ENCODE measurements around the gene ANXA4.

GRCh38 chr2:69835666-69836065 lies 93.7 kb downstream of the ANXA4 start:
- TF ChIP-seq TCF12 (IDR thresholded peaks at IDR 0.05; ENCODE audit: low read depth) (no peak), YY1 (IDR thresholded peaks at IDR 0.05; ENCODE audit: low read depth) (no peak), EGR1 (IDR thresholded peaks at IDR 0.05) (no peak), RAD21 (IDR thresholded peaks at IDR 0.05; ENCODE audit: low read depth) (no peak), CEBPB (IDR thresholded peaks at IDR 0.05) (no peak), TEAD4 (IDR thresholded peaks at IDR 0.05) (no peak), REST (IDR thresholded peaks at IDR 0.05; ENCODE audit: low read depth) (no peak), FOXM1 (IDR thresholded peaks at IDR 0.05; ENCODE audit: borderline replicate concordance, low read depth) (no peak), TAF1 (IDR thresholded peaks at IDR 0.05; ENCODE audit: low read depth) (no peak), ZBTB7A (IDR thresholded peaks at IDR 0.05; ENCODE audit: low read depth) (no peak), NFIC (IDR thresholded peaks at IDR 0.05) (no peak), EP300 (IDR thresholded peaks at IDR 0.05; ENCODE audit: borderline replicate concordance) (no peak)

Data from Ishikawa (cell line).